ENCODE measurements around the gene NDUFS4. TPM values are rescaled to one million over a fixed set of nuclear protein-coding genes. Genes with fewer than 3 reads are reported as not detected.
"Not testable (repeated sequence)": the region's sequence is repeated elsewhere in the genome, so short reads cannot be mapped to it uniquely, and the experiment has no call there.

Gene NDUFS4
- total and polyA plus RNA-seq, 2 experiments from 2014 or later, result 113 to 150 TPM

DNA sequence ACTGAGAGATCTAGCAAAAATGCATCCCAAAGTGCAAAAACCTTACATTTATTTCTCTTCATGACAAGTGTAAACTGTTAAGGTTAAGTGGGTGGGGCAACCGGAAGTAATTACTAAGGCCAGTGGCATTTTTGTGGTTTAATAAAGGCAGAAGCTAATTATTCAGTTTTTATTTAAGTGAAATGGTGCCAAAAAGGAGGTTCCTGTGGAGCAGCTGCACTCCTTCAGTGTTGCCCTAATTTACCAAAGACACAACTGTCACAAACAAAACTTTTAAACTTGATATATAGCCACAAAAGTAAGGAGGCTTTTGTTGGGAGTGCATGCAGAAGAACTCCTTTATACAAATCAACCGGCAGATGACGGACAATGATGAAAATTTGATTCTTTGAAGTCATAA is 81.6 kb downstream of the NDUFS4 start:
- Histone ChIP-seq H4K20me1 (ENCODE audit: insufficient read depth, poor library complexity, severe bottlenecking) (no peaks in the 10 kb centered on the region), H2AFZ (no peak overlapping the region), H3K79me2 (peaks cover 4% of the 10 kb centered on the region), H3K27ac (no peak overlapping the region), H3K4me3 (no peak overlapping the region), H3K4me1 (ENCODE audit: insufficient read depth) (no peaks in the 10 kb centered on the region), H3K36me3 (replicated peaks; ENCODE audit: insufficient read depth, low read depth) (no peaks in the 10 kb centered on the region), H3K9me2 (replicated peaks; ENCODE audit: insufficient read depth) (no peaks in the 10 kb centered on the region), H3K4me2 (no peak overlapping the region), H3K27me3 (no peaks in the 10 kb centered on the region), H3K9me3 (ENCODE audit: low read depth) (no peaks in the 10 kb centered on the region)
- TF ChIP-seq EZH2 (IDR thresholded peaks at IDR 0.05; ENCODE audit: borderline replicate concordance), result no peak
- no peak for TF ChIP-seq CTCF (IDR thresholded peaks at IDR 0.05; ENCODE audit: poor library complexity)
- no peak for TF ChIP-seq EZH2phosphoT487 (IDR thresholded peaks at IDR 0.05; ENCODE audit: low read depth, severe bottlenecking, unreplicated experiment)
- no peak for DNase-seq (ENCODE audit: low spot score)
- 64% methylated on average over 3 of the region's 3 CpGs for WGBS (ENCODE audit: low lambda C conversion rate, missing lambda C conversion rate)

- Histone ChIP-seq H3K27ac (no peak overlapping the region), H3K4me3 (no peak overlapping the region), H3K36me3 (replicated peaks; ENCODE audit: insufficient read depth, low read depth) (no peaks in the 10 kb centered on the region), H4K20me1 (ENCODE audit: insufficient read depth, poor library complexity, severe bottlenecking) (no peaks in the 10 kb centered on the region), H3K9me2 (replicated peaks; ENCODE audit: insufficient read depth) (no peaks in the 10 kb centered on the region), H3K9me3 (ENCODE audit: low read depth) (no peaks in the 10 kb centered on the region), H3K4me1 (ENCODE audit: insufficient read depth) (no peaks in the 10 kb centered on the region), H3K79me2 (peaks cover 4% of the 10 kb centered on the region), H3K27me3 (no peaks in the 10 kb centered on the region), H3K4me2 (no peak overlapping the region), H2AFZ (no peak overlapping the region)
- DNase-seq (ENCODE audit: low spot score), result no peak
- 70% methylated on average over 4 of the region's 4 CpGs for WGBS (ENCODE audit: low lambda C conversion rate, missing lambda C conversion rate)
- no peak for TF ChIP-seq CTCF (IDR thresholded peaks at IDR 0.05; ENCODE audit: poor library complexity)
- TF ChIP-seq EZH2phosphoT487 (IDR thresholded peaks at IDR 0.05; ENCODE audit: low read depth, severe bottlenecking, unreplicated experiment), result no peak
- no peak for TF ChIP-seq EZH2 (IDR thresholded peaks at IDR 0.05; ENCODE audit: borderline replicate concordance)
These were observed 83.0 kb downstream of the NDUFS4 start for GRCh38 chr5:53643445-53643844.

DNA sequence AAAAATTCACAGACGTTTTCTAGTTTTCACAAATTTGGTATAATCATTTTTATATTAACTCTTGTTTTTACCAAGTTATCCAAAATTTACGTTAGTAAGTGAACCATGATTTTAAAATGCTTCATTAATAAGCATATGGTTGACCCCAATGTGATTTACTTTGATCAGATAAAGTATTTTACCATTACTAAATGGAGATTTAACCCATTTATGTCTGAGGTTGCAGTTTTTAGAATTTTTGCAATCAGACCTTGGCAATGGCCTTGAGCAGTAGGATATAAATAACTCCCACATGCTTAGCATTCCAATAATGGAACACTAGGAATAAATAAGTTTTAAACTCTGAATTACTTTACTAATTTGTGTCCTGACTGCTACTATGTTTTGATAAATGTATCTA is 84.6 kb downstream of the NDUFS4 start:
- no peaks in the 10 kb centered on the region for H3K9me2 ChIP-seq (replicated peaks; ENCODE audit: insufficient read depth)
- no peak for TF ChIP-seq EZH2 (IDR thresholded peaks at IDR 0.05; ENCODE audit: borderline replicate concordance)
- no peak for TF ChIP-seq CTCF (IDR thresholded peaks at IDR 0.05; ENCODE audit: poor library complexity)
- no peak for TF ChIP-seq EZH2phosphoT487 (IDR thresholded peaks at IDR 0.05; ENCODE audit: low read depth, severe bottlenecking, unreplicated experiment)
- H3K4me2 ChIP-seq, result no peak overlapping the region
- H3K4me3 ChIP-seq, result no peak overlapping the region
- H3K27ac ChIP-seq, result no peak overlapping the region
- H3K27me3 ChIP-seq, result no peaks in the 10 kb centered on the region
- DNase-seq (ENCODE audit: low spot score), result no peak
- no peaks in the 10 kb centered on the region for H3K36me3 ChIP-seq (replicated peaks; ENCODE audit: insufficient read depth, low read depth)
- no peaks in the 10 kb centered on the region for H3K9me3 ChIP-seq (ENCODE audit: low read depth)
- H2AFZ ChIP-seq, result no peak overlapping the region
- WGBS (ENCODE audit: low lambda C conversion rate, missing lambda C conversion rate), result 81% methylated on average over 2 of the region's 2 CpGs
- H4K20me1 ChIP-seq (ENCODE audit: insufficient read depth, poor library complexity, severe bottlenecking), result no peaks in the 10 kb centered on the region
- H3K4me1 ChIP-seq (ENCODE audit: insufficient read depth), result no peaks in the 10 kb centered on the region
- peaks cover 4% of the 10 kb centered on the region for H3K79me2 ChIP-seq

DNA sequence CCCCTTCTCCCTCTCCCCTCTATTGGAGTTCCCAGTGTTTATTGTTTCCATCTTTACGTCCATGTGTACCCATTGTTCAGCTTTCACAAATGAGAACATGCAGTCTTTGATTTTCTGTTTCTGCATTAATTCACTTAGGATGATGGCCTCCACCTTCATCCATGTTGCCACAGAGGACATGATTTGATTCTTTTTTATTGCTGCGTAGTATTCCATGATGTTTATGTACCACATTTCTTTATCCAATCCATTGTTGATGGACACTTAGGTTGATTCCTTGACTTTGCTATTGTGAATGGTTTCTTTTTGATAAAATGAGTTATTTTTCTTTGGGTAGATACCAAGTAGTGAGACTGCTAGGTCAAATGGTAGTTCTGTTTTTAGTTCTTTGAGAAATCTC is 88.9 kb downstream of the NDUFS4 start:
- no peak for TF ChIP-seq EZH2 (IDR thresholded peaks at IDR 0.05; ENCODE audit: borderline replicate concordance)
- TF ChIP-seq CTCF (IDR thresholded peaks at IDR 0.05; ENCODE audit: poor library complexity), result no peak
- no peak for TF ChIP-seq EZH2phosphoT487 (IDR thresholded peaks at IDR 0.05; ENCODE audit: low read depth, severe bottlenecking, unreplicated experiment)
- WGBS (ENCODE audit: low lambda C conversion rate, missing lambda C conversion rate), result 93% methylated on average over 2 of the region's 2 CpGs
- H3K4me3 ChIP-seq, result no peak overlapping the region
- no peak for DNase-seq (ENCODE audit: low spot score)
- no peaks in the 10 kb centered on the region for H3K4me1 ChIP-seq (ENCODE audit: insufficient read depth)
- no peaks in the 10 kb centered on the region for H3K9me2 ChIP-seq (replicated peaks; ENCODE audit: insufficient read depth)
- H3K27ac ChIP-seq, result no peak overlapping the region
- no peak overlapping the region for H2AFZ ChIP-seq
- no peaks in the 10 kb centered on the region for H3K36me3 ChIP-seq (replicated peaks; ENCODE audit: insufficient read depth, low read depth)
- no peaks in the 10 kb centered on the region for H4K20me1 ChIP-seq (ENCODE audit: insufficient read depth, poor library complexity, severe bottlenecking)
- no peak overlapping the region for H3K4me2 ChIP-seq
- peaks cover 13% of the 10 kb centered on the region for H3K79me2 ChIP-seq
- H3K27me3 ChIP-seq, result no peaks in the 10 kb centered on the region
- no peaks in the 10 kb centered on the region for H3K9me3 ChIP-seq (ENCODE audit: low read depth)

GRCh38 chr5:53660573-53660972 is 100.1 kb downstream of the NDUFS4 start:
- not testable (repeated sequence) for H3K4me3 ChIP-seq; H3K27ac ChIP-seq; H3K27me3 ChIP-seq; H3K9me3 ChIP-seq (ENCODE audit: low read depth); H3K4me2 ChIP-seq; H3K36me3 ChIP-seq (replicated peaks; ENCODE audit: insufficient read depth, low read depth); DNase-seq (ENCODE audit: low spot score); H3K4me1 ChIP-seq (ENCODE audit: insufficient read depth); H3K79me2 ChIP-seq; H3K9me2 ChIP-seq (replicated peaks; ENCODE audit: insufficient read depth); H4K20me1 ChIP-seq (ENCODE audit: insufficient read depth, poor library complexity, severe bottlenecking); H2AFZ ChIP-seq
- WGBS (ENCODE audit: low lambda C conversion rate, missing lambda C conversion rate), result 93% methylated on average over 4 of the region's 4 CpGs
